NCI-H748 treated with DMSO at 0.1 percent for 48 hours (cell line): ENCODE measurements around the gene UBE2QL1.
"Not testable (repeated sequence)": the region's sequence is repeated elsewhere in the genome, so short reads cannot be mapped to it uniquely, and the experiment has no call there.

ENCODE experiments used
- DNase-seq: peaks from one replicate; lab custom pipeline; 2025; lab: John Stamatoyannopoulos, UW

The UBE2QL1 gene

GRCh38 chr5:6497262-6497661 is 48.6 kb downstream of the UBE2QL1 start:
- no peak for DNase-seq

- DNase-seq, result no peak
These were observed 50.3 kb downstream of the UBE2QL1 start for GRCh38 chr5:6498968-6499367.

GRCh38 chr5:6501701-6502100 is 53.0 kb downstream of the UBE2QL1 start:
- no peak for DNase-seq

GRCh38 chr5:6502421-6502820 is 53.8 kb downstream of the UBE2QL1 start:
- DNase-seq, result no peak

GRCh38 chr5:6503342-6503741 is 54.7 kb downstream of the UBE2QL1 start:
- DNase-seq, result no peak

GRCh38 chr5:6504677-6505415 is 56.2 kb downstream of the UBE2QL1 start:
- DNase-seq, result peak; percentile 95

GRCh38 chr5:6505416-6505755 is 56.7 kb downstream of the UBE2QL1 start:
- DNase-seq, result no peak

GRCh38 chr5:6505783-6506557 is 57.3 kb downstream of the UBE2QL1 start:
- DNase-seq, result no peak

GRCh38 chr5:6506611-6507010 is 58.0 kb downstream of the UBE2QL1 start:
- no peak for DNase-seq

- DNase-seq, result no peak
These were observed 60.3 kb downstream of the UBE2QL1 start for GRCh38 chr5:6508931-6509330.

- no peak for DNase-seq
These were observed 61.5 kb downstream of the UBE2QL1 start for GRCh38 chr5:6510132-6510531.

GRCh38 chr5:6510973-6511372 is 62.3 kb downstream of the UBE2QL1 start:
- DNase-seq, result no peak

GRCh38 chr5:6515812-6516211 is 67.2 kb downstream of the UBE2QL1 start:
- DNase-seq, result not testable (repeated sequence)

GRCh38 chr5:6516823-6517222 is 68.2 kb downstream of the UBE2QL1 start:
- no peak for DNase-seq

GRCh38 chr5:6517510-6517909 is 68.9 kb downstream of the UBE2QL1 start:
- DNase-seq, result no peak

- DNase-seq, result no peak
These were observed 69.8 kb downstream of the UBE2QL1 start for GRCh38 chr5:6518298-6519057.

- no peak for DNase-seq
These were observed 71.5 kb downstream of the UBE2QL1 start for GRCh38 chr5:6520201-6520600.

GRCh38 chr5:6522331-6522730 is 73.7 kb downstream of the UBE2QL1 start:
- DNase-seq, result no peak

- no peak for DNase-seq
These were observed 74.3 kb downstream of the UBE2QL1 start for GRCh38 chr5:6522923-6523322.

- no peak for DNase-seq
These were observed 76.8 kb downstream of the UBE2QL1 start for GRCh38 chr5:6525422-6525821.

- DNase-seq, result peak; percentile 85
These were observed 77.3 kb downstream of the UBE2QL1 start for GRCh38 chr5:6525910-6526309.

- DNase-seq, result no peak
These were observed 79.2 kb downstream of the UBE2QL1 start for GRCh38 chr5:6527749-6528455.
